ENCODE measurements around the gene DMD. TPM values are rescaled to one million over a fixed set of nuclear protein-coding genes. Genes with fewer than 3 reads are reported as not detected.

DMD gene
- total and polyA plus RNA-seq, 2 donors (not counting 1 experiment from before 2014, with no cell fraction given), result 2.0 to 51.8 TPM

DNA sequence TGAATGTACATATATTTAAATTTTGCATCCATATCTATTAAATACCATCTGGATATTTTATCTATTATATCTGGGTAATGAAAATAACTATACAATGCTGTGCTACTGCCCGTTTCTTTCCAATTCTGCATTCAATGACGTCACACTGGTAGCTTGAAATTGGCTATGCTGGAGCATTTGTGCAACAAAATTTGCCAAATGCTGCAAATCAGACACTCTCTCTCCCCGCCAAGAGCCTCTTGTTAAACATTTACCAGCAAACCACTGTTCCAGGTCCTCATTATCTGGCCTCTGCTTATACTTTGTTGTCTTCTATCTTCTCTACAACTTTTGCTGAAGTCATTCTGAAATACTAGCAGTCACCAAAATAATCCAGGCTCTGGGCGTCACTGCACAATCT is 1201.1 kb downstream of the DMD start:
- Histone ChIP-seq H3K4me1 (ENCODE audit: control insufficient read depth in 2 of 2, insufficient read depth in 2 of 2, low read length in 2 of 2) (no peaks in the 10 kb centered on the region), H2AFZ (ENCODE audit: insufficient read depth, low read depth, low read length, poor library complexity, severe bottlenecking) (no peak overlapping the region), H3K27me3 (replicated peaks in 1 of 4; ENCODE audit: control extremely low read depth in 1 of 4, control insufficient read depth in 3 of 4, insufficient read depth in 4 of 4, low read length in 3 of 4) (no peaks in the 10 kb centered on the region), H3K79me2 (ENCODE audit: control insufficient read depth, insufficient read depth, low read length) (no peaks in the 10 kb centered on the region), H3K27ac (ENCODE audit: low read length in 2 of 2) (no peak overlapping the region), H3K9ac (ENCODE audit: low read length) (no peak overlapping the region), H3K9me3 (ENCODE audit: control extremely low read depth in 1 of 3, control insufficient read depth in 2 of 3, insufficient read depth in 1 of 3, low read length in 2 of 3) (no peaks in the 10 kb centered on the region), H3K36me3 (replicated peaks in 1 of 2; ENCODE audit: control extremely low read depth in 1 of 2, control insufficient read depth in 1 of 2, extremely low read depth in 1 of 2, insufficient read depth in 2 of 2, low read length in 1 of 2) (no peaks in the 10 kb centered on the region), H3K4me3 (ENCODE audit: control extremely low read depth in 1 of 5, extremely low read depth in 1 of 5, insufficient read depth in 1 of 5, low read depth in 2 of 5, low read length in 4 of 5) (no peak overlapping the region), H4K20me1 (ENCODE audit: control insufficient read depth, insufficient read depth, low read length, poor library complexity, severe bottlenecking) (no peaks in the 10 kb centered on the region), H3K4me2 (replicated peaks; ENCODE audit: low read depth, low read length, poor library complexity, severe bottlenecking) (no peak overlapping the region)
- DNase-seq (no peak), ATAC-seq (ENCODE audit: low read depth) (no peak)
- ChIA-PET POLR2A (no interaction called here), CTCF (no interaction called here)
- H3K9me3 Mint-ChIP-seq (ENCODE audit: insufficient read depth), result no peaks in the 10 kb centered on the region
- TF ChIP-seq, protein P1, sequence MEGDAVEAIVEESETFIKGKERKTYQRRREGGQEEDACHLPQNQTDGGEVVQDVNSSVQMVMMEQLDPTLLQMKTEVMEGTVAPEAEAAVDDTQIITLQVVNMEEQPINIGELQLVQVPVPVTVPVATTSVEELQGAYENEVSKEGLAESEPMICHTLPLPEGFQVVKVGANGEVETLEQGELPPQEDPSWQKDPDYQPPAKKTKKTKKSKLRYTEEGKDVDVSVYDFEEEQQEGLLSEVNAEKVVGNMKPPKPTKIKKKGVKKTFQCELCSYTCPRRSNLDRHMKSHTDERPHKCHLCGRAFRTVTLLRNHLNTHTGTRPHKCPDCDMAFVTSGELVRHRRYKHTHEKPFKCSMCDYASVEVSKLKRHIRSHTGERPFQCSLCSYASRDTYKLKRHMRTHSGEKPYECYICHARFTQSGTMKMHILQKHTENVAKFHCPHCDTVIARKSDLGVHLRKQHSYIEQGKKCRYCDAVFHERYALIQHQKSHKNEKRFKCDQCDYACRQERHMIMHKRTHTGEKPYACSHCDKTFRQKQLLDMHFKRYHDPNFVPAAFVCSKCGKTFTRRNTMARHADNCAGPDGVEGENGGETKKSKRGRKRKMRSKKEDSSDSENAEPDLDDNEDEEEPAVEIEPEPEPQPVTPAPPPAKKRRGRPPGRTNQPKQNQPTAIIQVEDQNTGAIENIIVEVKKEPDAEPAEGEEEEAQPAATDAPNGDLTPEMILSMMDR (IDR thresholded peaks at IDR 0.05), result no peak
- no peak for TF ChIP-seq EZH2 (IDR thresholded peaks at IDR 0.05; ENCODE audit: borderline replicate concordance, insufficient read depth, low read depth, low read length, poor library complexity, severe bottlenecking)
- no peaks in the 10 kb centered on the region for H3K4me1 Mint-ChIP-seq
- 93% methylated on average over 2 of the region's 4 CpGs for WGBS (ENCODE audit: insufficient coverage)
- H3K4me3 Mint-ChIP-seq, result no peak overlapping the region
- H3K27me3 Mint-ChIP-seq, result no peaks in the 10 kb centered on the region
- H3K27ac Mint-ChIP-seq, result no peak overlapping the region
- intact Hi-C loops (cut with micrococcal nuclease), result no loop called here

GRCh38 chrX:31993637-31994036 is 1217.7 kb downstream of the DMD start:
- H3K4me1 Mint-ChIP-seq, result no peaks in the 10 kb centered on the region
- ChIA-PET POLR2A (no interaction called here), CTCF (no interaction called here)
- no peaks in the 10 kb centered on the region for H3K27me3 Mint-ChIP-seq
- Histone ChIP-seq H3K9ac (ENCODE audit: low read length) (no peak overlapping the region), H3K27ac (ENCODE audit: low read length in 2 of 2) (no peak overlapping the region), H3K27me3 (replicated peaks in 1 of 4; ENCODE audit: control extremely low read depth in 1 of 4, control insufficient read depth in 3 of 4, insufficient read depth in 4 of 4, low read length in 3 of 4) (no peaks in the 10 kb centered on the region), H3K9me3 (ENCODE audit: control extremely low read depth in 1 of 3, control insufficient read depth in 2 of 3, insufficient read depth in 1 of 3, low read length in 2 of 3) (no peaks in the 10 kb centered on the region), H3K36me3 (replicated peaks in 1 of 2; ENCODE audit: control extremely low read depth in 1 of 2, control insufficient read depth in 1 of 2, extremely low read depth in 1 of 2, insufficient read depth in 2 of 2, low read length in 1 of 2) (no peaks in the 10 kb centered on the region), H3K4me2 (replicated peaks; ENCODE audit: low read depth, low read length, poor library complexity, severe bottlenecking) (no peak overlapping the region), H3K4me1 (ENCODE audit: control insufficient read depth in 2 of 2, insufficient read depth in 2 of 2, low read length in 2 of 2) (no peaks in the 10 kb centered on the region), H3K4me3 (ENCODE audit: control extremely low read depth in 1 of 5, extremely low read depth in 1 of 5, insufficient read depth in 1 of 5, low read depth in 2 of 5, low read length in 4 of 5) (no peak overlapping the region), H3K79me2 (ENCODE audit: control insufficient read depth, insufficient read depth, low read length) (no peaks in the 10 kb centered on the region), H2AFZ (ENCODE audit: insufficient read depth, low read depth, low read length, poor library complexity, severe bottlenecking) (no peak overlapping the region), H4K20me1 (ENCODE audit: control insufficient read depth, insufficient read depth, low read length, poor library complexity, severe bottlenecking) (no peaks in the 10 kb centered on the region)
- ATAC-seq (ENCODE audit: low read depth), result no peak
- no peak overlapping the region for H3K4me3 Mint-ChIP-seq
- no CpG with 5 or more reads among the region's 4 CpGs for WGBS (ENCODE audit: insufficient coverage)
- H3K27ac Mint-ChIP-seq, result no peak overlapping the region
- intact Hi-C loops (cut with micrococcal nuclease), result no loop called here
- no peak for DNase-seq
- no peaks in the 10 kb centered on the region for H3K9me3 Mint-ChIP-seq (ENCODE audit: insufficient read depth)
- TF ChIP-seq, protein P1 (IDR thresholded peaks at IDR 0.05), result no peak
- no peak for TF ChIP-seq EZH2 (IDR thresholded peaks at IDR 0.05; ENCODE audit: borderline replicate concordance, insufficient read depth, low read depth, low read length, poor library complexity, severe bottlenecking)
